Smooth muscle cell (in vitro differentiated cells): ENCODE measurements around the gene DDX50. TPM values are rescaled to one million over a fixed set of nuclear protein-coding genes. Genes with fewer than 3 reads are reported as not detected.

Source experiments
- DNase-seq: peaks from one replicate; lab custom pipeline; 2025; ENCODE audit not compliant: unreplicated experiment; lab: John Stamatoyannopoulos, UW
- H2AFZ ChIP-seq: fragments of 200-600 bp; sonication (generic); 2 replicates; pipeline ENCODE4 v1.6.0; 2016; ENCODE audit warnings: antibody characterized with exemption, low read depth, mild to moderate bottlenecking
- H3F3A ChIP-seq: fragments of 200-600 bp; sonication (generic); 2 replicates; pipeline ENCODE4 v1.6.0; 2017; ENCODE audit warnings: antibody characterized with exemption, low read depth
- H3K27ac ChIP-seq: fragments of 200-600 bp; sonication (generic); 2 replicates; pipeline ENCODE4 v1.5.1; 2016; ENCODE audit warnings: low read depth, mild to moderate bottlenecking
- H3K27me3 ChIP-seq: fragments of 200-600 bp; sonication (generic); 2 replicates; pipeline ENCODE4 v1.6.1; 2016; ENCODE audit warnings: low read depth, mild to moderate bottlenecking
- H3K36me3 ChIP-seq: fragments of 200-600 bp; sonication (generic); 2 replicates; pipeline ENCODE4 v1.5.1; 2016; ENCODE audit warnings: low read depth
- H3K4me1 ChIP-seq: fragments of 200-600 bp; sonication (generic); 2 replicates; pipeline ENCODE4 v1.5.1; 2016; ENCODE audit warnings: low read depth
- H3K4me2 ChIP-seq: fragments of 200-600 bp; sonication (generic); 2 replicates; pipeline ENCODE4 v1.6.0; 2016; ENCODE audit warnings: mild to moderate bottlenecking
- H3K4me3 ChIP-seq: fragments of 200-600 bp; sonication (generic); 2 replicates; pipeline ENCODE4 v1.5.1; 2016; ENCODE audit warnings: mild to moderate bottlenecking
- H3K79me2 ChIP-seq: fragments of 200-600 bp; sonication (generic); 2 replicates; pipeline ENCODE4 v1.6.0; 2016; ENCODE audit warnings: low read depth, mild to moderate bottlenecking
- H3K9ac ChIP-seq: fragments of 200-600 bp; sonication (generic); 2 replicates; pipeline ENCODE4 v1.6.0; 2016; ENCODE audit warnings: low read depth
- H3K9me3 ChIP-seq: fragments of 200-600 bp; sonication (generic); replicated peaks from 2 replicates; pipeline ENCODE4 v1.5.1; 2016; ENCODE audit warnings: low read depth
- H4K20me1 ChIP-seq: fragments of 200-600 bp; sonication (generic); 2 replicates; pipeline ENCODE4 v1.6.0; 2016; ENCODE audit warnings: low read depth
- WGBS: methylation state at CpG from one replicate; pipeline ENCODE4 v1.1.7; 2016; ENCODE audit warnings: low lambda C conversion rate; 5-methylcytosine and 5-hydroxymethylcytosine counted together
- polyA plus RNA-seq: library from polyadenylated mRNA; unstranded; fragments of >200 nt; fragmentation: Nextera tagmentation; extraction: Ambion mirVana; gene quantifications from 2 replicates; pipeline ENCODE4 v1.2.1, GENCODE V29; 2016
- total RNA-seq: library from RNA; depleted of rRNA; stranded (reverse); fragments of >200 nt; gene quantifications from 2 replicates; pipeline ENCODE4 v1.2.3, GENCODE V29; 2014
- TF ChIP-seq, protein P1 (sequence below): fragments of 200-600 bp; sonication (generic); IDR thresholded peaks from 2 replicates; pipeline ENCODE4 v1.5.1; 2017; ENCODE audit warnings: borderline replicate concordance, mild to moderate bottlenecking, antibody characterized with exemption; ENCODE audit not compliant: insufficient read depth, poor library complexity, severe bottlenecking

Gene DDX50
- total RNA-seq (42.9 and 70.2 TPM in 2 replicates), polyA plus RNA-seq (35.9 and 38.5 TPM in 2 replicates)

DNA sequence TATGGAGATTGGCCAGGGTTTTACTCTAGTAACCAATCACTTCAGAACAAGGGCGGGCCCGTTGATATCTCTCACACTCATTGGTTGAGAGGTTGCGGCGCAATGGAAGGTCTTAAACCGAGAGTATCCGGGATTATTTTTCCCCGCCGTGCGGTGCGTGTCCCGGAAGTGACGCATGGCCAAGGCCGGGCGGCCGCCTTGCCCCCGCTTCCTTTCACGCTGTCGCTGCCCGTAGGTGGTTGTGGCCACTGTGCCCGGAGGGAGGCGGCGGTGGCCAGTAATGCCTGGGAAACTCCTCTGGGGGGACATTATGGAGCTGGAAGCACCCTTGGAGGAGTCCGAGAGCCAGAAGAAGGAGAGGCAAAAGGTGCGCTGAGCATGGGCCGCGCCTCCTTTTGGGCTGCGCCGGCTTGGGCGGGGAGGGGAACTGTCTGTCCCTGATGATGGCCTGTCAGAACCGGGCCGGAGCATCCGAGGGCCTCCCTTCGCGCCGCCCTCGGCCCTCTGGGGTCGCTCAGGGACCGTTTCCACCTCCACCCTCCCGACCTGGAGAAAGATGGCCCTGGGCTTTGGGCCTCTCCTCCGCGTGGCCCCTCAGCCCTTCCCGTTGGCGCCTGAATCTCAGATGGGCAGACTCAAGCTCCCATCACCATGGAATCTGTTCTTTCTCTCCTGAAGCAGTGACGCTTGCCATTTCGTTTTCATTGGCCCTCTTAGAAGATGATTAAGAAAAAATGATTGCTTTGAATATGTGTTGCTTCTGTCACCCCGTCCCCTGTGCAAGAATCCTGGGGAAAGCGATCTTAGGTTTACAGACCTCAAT lies at the start of gene DDX50:
Gene DDX50 (plus strand): TSS at position 211 of the 823 bp plus-strand sequence. CDS start 70 bp downstream, at position 281.
- H3K27ac ChIP-seq = peak within 1 kb of the TSS; percentile 99
- H3K4me2 ChIP-seq = peak within 1 kb of the TSS; percentile 90
- peaks cover 8% of the 10 kb centered on the region for H4K20me1 ChIP-seq
- TF ChIP-seq, protein P1, sequence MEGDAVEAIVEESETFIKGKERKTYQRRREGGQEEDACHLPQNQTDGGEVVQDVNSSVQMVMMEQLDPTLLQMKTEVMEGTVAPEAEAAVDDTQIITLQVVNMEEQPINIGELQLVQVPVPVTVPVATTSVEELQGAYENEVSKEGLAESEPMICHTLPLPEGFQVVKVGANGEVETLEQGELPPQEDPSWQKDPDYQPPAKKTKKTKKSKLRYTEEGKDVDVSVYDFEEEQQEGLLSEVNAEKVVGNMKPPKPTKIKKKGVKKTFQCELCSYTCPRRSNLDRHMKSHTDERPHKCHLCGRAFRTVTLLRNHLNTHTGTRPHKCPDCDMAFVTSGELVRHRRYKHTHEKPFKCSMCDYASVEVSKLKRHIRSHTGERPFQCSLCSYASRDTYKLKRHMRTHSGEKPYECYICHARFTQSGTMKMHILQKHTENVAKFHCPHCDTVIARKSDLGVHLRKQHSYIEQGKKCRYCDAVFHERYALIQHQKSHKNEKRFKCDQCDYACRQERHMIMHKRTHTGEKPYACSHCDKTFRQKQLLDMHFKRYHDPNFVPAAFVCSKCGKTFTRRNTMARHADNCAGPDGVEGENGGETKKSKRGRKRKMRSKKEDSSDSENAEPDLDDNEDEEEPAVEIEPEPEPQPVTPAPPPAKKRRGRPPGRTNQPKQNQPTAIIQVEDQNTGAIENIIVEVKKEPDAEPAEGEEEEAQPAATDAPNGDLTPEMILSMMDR = no peak
- peaks cover 48% of the 10 kb centered on the region for H3K79me2 ChIP-seq
- peak within 1 kb of the TSS; percentile 83 for H2AFZ ChIP-seq
- H3K4me3 ChIP-seq = peak within 1 kb of the TSS; percentile 72
- peak within 1 kb of the TSS; percentile 98 for H3K9ac ChIP-seq
- H3K27me3 ChIP-seq = no peaks in the 10 kb centered on the region
- WGBS = 2% methylated on average over 46 of the region's 47 CpGs
- no peaks in the 10 kb centered on the region for H3K36me3 ChIP-seq
- H3K4me1 ChIP-seq = peaks cover 15% of the 10 kb centered on the region
- peak; percentile 92 for DNase-seq
- no peaks in the 10 kb centered on the region for H3K9me3 ChIP-seq
- peaks cover 13% of the 10 kb centered on the region for H3F3A ChIP-seq

DNA sequence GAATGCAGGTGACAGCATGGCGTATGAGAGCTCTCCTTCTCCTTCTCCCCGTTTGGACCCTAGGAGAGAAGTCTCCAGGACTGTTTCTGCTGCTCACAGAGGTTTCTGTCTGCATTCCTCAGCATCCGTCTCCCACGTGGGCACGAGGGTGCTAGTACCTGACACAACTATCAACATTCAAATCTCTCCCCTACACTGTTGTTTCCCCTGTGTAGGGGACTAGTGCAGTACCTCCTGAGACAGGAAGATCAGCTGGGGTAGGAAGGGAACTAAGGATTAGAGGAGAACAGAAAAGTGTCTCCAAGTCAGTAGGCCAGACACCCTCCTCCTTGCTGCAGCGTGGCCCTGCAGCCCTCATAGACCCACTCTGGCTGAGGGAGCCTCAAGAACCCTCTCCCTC lies 44.8 kb upstream of the DDX50 start:
- Histone ChIP-seq H3K4me3 (no peak overlapping the region), H3K27me3 (no peaks in the 10 kb centered on the region), H4K20me1 (no peaks in the 10 kb centered on the region), H3K36me3 (no peaks in the 10 kb centered on the region), H3K79me2 (no peaks in the 10 kb centered on the region), H2AFZ (no peak overlapping the region), H3K27ac (no peak overlapping the region), H3F3A (no peaks in the 10 kb centered on the region), H3K9ac (no peak overlapping the region), H3K9me3 (no peaks in the 10 kb centered on the region), H3K4me2 (no peak overlapping the region), H3K4me1 (no peaks in the 10 kb centered on the region)
- DNase-seq = no peak
- TF ChIP-seq, protein P1 = no peak
- 75% methylated on average over 6 of the region's 6 CpGs for WGBS

- no peak for DNase-seq
- H3K79me2 ChIP-seq = no peaks in the 10 kb centered on the region
- no peaks in the 10 kb centered on the region for H3K27me3 ChIP-seq
- no peaks in the 10 kb centered on the region for H3F3A ChIP-seq
- H3K9me3 ChIP-seq = no peaks in the 10 kb centered on the region
- no peak overlapping the region for H2AFZ ChIP-seq
- no peaks in the 10 kb centered on the region for H3K36me3 ChIP-seq
- no peak overlapping the region for H3K27ac ChIP-seq
- 83% methylated on average over 2 of the region's 2 CpGs for WGBS
- no peaks in the 10 kb centered on the region for H4K20me1 ChIP-seq
- H3K9ac ChIP-seq = no peak overlapping the region
- TF ChIP-seq, protein P1 = no peak
- H3K4me2 ChIP-seq = no peak overlapping the region
- no peak overlapping the region for H3K4me3 ChIP-seq
- H3K4me1 ChIP-seq = no peaks in the 10 kb centered on the region
These were observed 44.1 kb upstream of the DDX50 start for GRCh38 chr10:68857005-68857404.
